ENCODE results near the gene MRPL21.
"Not testable (repeated sequence)": the region's sequence is repeated elsewhere in the genome, so short reads cannot be mapped to it uniquely, and the experiment has no call there.

Gene MRPL21

GRCh38 chr11:68908273-68908672 is 4.6 kb upstream of the MRPL21 start:
- DNase-seq: no peak

DNA sequence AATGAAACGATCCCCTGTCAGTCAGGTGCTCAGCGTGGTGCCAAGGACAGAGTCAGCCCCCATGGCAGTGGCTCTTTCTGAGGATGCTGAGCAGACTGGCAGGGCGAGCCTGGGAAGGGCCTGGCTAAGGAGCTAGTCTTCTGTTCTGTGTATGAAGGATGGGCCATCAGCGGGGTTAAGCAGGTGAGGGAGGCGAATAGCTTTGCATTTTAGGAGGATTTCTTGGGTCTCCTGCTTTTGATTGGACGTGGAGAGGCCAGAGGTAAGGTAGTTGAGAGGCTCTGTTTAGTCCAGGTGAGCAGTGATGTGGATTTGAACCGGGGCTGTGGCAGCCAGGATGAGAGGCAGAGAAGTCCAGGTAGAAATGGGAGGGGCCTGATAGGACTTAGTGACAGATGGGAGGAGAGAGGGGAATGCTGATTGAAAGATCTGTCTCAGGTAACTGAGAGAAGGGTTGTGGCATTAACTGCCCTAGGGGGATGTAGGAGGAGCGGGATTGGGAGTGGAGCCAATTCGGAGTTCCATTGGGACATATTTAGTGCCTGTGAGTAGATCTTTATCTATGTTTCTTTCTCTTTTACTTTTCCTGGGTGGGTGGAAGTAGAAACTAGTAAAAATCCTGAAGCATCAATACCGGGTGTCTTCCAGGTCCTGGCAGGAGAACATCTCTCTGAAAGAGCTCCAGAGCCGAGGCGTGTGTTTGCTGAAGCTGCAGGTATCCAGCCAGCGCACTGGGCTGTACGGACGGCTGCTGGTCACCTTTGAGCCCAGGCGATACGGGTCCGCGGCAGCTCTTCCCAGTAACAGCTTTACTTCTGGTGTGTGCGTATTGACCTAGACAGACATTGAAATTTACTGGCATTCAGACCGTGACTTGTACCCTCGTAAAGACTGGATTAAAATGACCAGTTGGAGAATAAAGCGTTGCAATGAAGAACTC is 2.1 kb upstream of the MRPL21 start:
- no peak for DNase-seq

- peak; percentile 42 for DNase-seq
Measured at GRCh38 chr11:68904248-68904847, 716 bp upstream of the MRPL21 start.

- no peak for DNase-seq
Measured at GRCh38 chr11:68900835-68901381, 2.7 kb downstream of the MRPL21 start.

DNA sequence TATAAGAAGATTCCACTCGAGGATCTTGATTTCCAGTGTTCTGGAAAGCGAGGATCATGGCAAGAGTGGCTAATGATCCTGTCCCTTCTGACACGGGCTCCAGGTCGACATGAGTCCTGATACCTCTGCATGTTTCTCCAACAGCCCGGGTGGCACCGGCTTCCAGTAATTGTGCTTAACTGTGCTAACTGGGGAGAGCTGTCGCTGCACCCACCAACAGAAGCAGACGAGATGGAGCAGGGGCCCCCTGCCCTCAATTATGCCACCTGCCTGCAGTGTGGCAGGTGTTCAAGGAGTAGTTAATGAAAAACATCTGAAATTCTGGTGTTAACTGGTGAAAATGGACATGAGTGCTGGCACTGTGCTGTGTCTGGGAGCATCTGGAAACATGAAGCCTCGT is 6.2 kb downstream of the MRPL21 start:
- DNase-seq: no peak

DNA sequence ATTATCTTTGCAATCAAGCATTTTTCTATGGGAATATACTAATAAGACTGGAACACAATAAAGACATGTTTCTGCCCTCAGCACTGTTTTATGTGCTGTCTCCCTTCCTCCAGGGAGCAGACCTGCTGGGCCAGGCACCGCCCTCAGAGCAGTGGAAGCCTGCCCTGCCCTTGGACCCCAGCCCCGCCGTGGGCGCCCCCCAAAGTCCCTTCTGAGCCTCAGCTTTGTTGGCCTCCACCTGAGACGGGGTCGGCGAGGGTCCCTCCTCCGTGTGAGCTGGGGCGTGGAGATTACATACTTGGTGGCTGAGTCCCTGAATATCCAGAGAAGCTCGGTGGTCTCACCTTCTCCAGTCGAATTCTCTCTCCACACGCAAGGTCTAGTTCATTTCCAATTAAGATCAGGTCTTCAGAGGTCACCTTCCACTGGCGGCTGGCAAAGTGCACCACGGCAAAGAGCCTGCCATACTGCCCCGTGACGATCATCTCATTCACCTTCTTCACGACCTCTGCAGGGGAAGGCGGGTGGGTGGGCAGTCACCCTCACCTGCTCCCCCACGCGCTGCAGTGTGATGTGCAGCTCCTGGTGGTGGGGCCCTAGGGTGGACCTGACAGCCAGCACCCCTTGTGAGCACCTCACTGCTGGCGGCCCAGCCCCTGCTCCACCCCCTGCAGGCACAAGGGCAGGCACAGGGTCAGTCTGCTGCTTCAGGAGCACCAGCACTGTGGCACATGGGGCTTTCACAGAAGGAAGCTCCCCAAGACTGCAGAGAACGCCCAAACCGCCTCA is 7.3 kb downstream of the MRPL21 start:
- no peak for DNase-seq

GRCh38 chr11:68893282-68893681 is 10.3 kb downstream of the MRPL21 start:
- DNase-seq: no peak

DNA sequence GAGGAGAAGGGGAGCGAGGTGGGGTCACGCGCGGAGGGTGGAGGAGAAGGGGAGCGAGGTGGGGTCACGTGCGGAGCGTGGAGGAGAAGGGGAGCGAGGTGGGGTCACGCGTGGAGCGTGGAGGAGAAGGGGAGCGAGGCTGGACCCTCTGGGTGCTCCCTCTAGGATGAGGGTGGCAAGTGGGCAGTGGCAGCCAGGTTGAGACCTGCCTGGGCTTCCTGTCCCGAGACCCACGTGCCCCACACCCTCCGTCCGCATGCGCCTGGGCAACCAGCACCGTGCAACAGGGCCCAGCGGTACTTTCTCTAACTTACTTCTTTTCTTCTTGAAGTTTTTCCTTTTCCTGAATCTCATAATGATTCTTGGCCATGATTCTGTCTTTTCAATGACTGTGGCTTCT is 11.1 kb downstream of the MRPL21 start:
- DNase-seq: no peak

GRCh38 chr11:68891351-68891948 is 12.2 kb downstream of the MRPL21 start:
- no peak for DNase-seq

DNA sequence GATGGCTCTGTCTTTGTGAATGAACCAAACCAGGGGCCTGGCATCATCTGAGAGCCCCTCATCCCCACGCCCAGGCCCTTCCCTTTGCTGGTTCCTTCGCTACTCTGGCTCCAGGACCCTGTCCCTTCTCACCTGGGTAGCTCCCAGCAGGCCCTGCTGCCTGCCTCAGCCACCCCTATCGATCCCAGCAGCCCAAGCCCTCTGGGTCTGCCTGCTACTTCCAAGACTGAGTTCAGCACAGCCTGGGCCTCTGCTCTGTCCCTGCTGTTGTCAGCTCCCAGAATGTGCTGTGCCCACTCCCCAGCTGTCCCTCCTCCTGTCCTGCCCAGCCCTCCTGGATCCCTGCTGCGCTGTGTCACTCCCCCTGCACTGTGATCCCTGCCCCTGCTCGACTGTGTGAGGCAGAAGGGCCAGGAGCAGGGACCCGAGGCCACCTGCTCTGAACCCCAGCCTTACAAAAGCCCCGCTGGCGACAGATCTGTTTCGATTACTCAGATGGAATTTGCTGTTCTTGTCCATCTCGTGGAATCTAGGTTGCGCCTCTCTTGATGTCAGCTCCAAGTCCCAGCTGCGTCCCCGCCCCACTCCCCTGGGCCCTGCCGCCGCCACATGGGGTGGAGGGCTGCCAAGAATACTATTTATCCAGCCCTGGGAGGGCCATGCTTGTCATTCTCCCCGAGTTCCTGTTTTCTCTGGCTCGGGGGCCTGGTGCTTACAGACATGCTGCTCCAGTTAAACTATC is 13.0 kb downstream of the MRPL21 start:
- no peak for DNase-seq

GRCh38 chr11:68889948-68890446 is 13.6 kb downstream of the MRPL21 start:
- DNase-seq: no peak

GRCh38 chr11:68884827-68885226 is 18.8 kb downstream of the MRPL21 start:
- DNase-seq: not testable (repeated sequence)

- no peak for DNase-seq
Measured at GRCh38 chr11:68882391-68882790, 21.2 kb downstream of the MRPL21 start.

DNA sequence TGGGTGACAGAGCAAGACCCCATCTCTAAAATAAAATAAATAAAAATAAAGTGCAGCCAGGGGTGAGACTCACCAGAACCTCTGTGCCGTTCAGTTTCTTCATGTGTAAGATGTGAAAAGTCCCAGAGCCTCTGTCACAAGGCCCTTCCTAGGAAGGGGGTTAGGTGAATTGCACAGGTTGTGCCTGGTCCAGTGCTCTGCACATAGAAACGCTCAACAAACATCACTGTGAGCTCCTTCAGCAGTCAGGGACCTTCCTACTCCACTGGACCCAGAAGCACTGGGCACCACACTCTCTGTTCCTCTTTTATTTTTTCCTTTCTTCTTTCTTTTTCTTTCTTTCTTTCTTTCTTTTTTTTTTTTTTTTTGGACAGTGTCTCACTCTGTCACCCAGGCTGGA is 22.3 kb downstream of the MRPL21 start:
- DNase-seq: no peak

- DNase-seq: no peak
Measured at GRCh38 chr11:68880851-68881250, 22.8 kb downstream of the MRPL21 start.

DNA sequence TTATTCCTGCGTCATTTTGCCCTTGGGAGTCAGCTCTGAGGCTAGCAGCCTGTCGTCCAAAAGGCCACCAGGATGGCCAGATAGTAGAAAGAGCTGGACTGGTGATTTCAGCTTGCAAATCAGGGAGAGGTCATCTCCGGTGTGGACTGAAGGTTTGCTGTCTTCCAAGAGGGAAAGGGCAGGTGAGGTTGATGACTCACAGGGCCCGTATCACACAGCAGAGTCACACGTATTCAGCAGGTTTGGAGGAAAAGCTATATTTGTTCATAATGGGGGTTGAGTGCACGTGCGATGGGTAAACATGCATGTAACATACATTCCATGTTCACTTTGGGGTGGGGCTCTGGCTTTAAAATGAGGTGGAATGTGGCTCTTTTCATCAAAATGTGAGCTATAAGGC is 25.6 kb downstream of the MRPL21 start:
- no peak for DNase-seq

GRCh38 chr11:68872216-68873003 is 31.2 kb downstream of the MRPL21 start:
- no peak for DNase-seq

- DNase-seq: no peak
Measured at GRCh38 chr11:68870470-68870869, 33.2 kb downstream of the MRPL21 start.

DNA sequence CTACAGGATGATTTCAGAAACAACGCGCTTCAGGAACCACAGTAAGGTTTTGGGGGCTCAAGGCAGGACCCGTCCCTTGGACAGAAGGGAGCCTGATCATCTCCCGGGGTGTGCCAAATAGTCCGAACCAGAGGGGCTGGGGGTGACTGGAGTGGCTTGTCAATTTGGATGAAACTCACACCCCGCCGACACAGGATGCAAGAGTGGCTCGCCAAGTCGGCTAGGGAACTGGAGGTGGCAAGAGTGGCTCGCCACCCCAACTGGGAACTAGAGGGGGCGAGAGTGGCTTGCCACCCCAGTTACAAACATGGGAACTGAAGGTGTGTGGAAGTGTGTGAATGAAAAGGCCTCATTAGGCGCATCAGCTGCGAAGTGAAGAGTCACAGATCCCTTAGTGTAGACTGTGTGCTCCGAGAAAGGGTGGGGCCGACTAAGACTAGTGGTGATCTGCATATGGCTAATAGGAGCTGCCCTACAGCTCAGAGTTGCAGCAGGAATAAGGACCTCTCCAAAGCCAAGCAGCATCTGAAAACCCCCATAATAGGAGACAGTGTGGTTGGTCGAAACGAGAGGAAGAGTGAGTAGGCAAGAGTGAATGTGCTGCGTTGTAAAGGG is 35.3 kb downstream of the MRPL21 start:
- no peak for DNase-seq

DNA sequence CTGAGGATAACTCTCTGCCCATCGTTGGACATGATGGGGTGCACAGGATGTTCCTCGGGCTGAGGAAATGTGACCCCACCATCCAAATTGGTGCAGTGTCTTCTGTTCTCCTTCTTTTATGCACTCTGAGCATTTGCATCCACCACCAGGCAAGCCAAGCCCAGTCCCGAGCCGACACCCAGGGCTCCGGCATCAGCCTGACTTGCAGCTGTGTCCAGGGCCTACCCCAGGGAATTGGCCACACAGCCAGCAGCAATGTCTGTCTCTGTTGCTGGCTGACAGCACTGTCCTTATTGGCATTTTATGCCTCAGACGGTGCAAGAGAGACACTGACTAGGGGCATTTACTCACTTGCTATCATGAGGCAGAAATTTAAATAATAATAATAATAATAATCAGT is 36.6 kb downstream of the MRPL21 start:
- no peak for DNase-seq

DNA sequence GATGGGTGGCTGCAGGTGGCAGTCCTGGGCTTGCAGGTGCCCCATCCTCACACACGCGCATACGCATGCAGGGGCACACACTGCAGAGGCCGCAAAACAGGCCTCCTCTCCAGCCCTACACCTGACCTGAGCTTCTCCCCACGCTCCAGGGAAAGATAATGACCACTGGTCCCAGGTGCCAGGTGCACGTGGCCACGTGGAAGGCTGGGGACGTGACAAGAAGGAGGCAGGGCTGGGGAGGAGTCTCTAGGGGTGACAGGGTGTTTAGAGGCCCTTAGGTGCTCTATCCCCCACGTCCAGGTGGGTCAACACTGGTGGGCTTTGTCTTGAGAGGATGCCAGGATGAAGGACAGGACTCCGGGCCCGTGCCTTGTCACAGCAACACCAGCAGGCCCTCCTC is 38.4 kb downstream of the MRPL21 start:
- no peak for DNase-seq
